Measurements from ENCODE around the gene USPL1.

The USPL1 gene

GRCh38 chr13:30624630-30625029 lies 6.9 kb downstream of the USPL1 start:
- Histone ChIP-seq H3K27me3 (ENCODE audit: low read length) (no peaks in the 10 kb centered on the region), H3K27ac (ENCODE audit: low read depth, low read length) (no peak overlapping the region), H2AFZ (ENCODE audit: low read depth, low read length, severe bottlenecking) (no peak overlapping the region), H3K79me2 (ENCODE audit: insufficient read depth, low read length) (peaks cover 81% of the 10 kb centered on the region), H3K9me3 (ENCODE audit: insufficient read depth, low read length) (no peaks in the 10 kb centered on the region), H3K36me3 (ENCODE audit: low read length) (peaks cover 23% of the 10 kb centered on the region), H3K9me2 (replicated peaks; ENCODE audit: insufficient read depth, low read length) (no peaks in the 10 kb centered on the region), H3K4me3 (ENCODE audit: insufficient read depth, low read length, poor library complexity, severe bottlenecking) (no peak overlapping the region), H4K20me1 (ENCODE audit: low read depth, low read length) (peaks cover 11% of the 10 kb centered on the region; the same call in 1 of the 2 replicates), H3F3A (ENCODE audit: insufficient read depth) (peaks cover 19% of the 10 kb centered on the region; the same call in 1 of the 2 replicates), H3K9ac (ENCODE audit: low read length) (no peak overlapping the region), H3K4me2 (ENCODE audit: low read depth, low read length, poor library complexity, severe bottlenecking) (no peak overlapping the region)
- TF ChIP-seq EZH2phosphoT487 (conservative IDR thresholded peaks at IDR 0.05; ENCODE audit: low read length), result no peak
- TF ChIP-seq CTCF (IDR thresholded peaks at IDR 0.05; ENCODE audit: insufficient read depth, low read length, poor library complexity, severe bottlenecking), result no peak

- peaks cover 81% of the 10 kb centered on the region for H3K79me2 ChIP-seq (ENCODE audit: insufficient read depth, low read length)
- TF ChIP-seq EZH2phosphoT487 (conservative IDR thresholded peaks at IDR 0.05; ENCODE audit: low read length) (no peak), CTCF (IDR thresholded peaks at IDR 0.05; ENCODE audit: insufficient read depth, low read length, poor library complexity, severe bottlenecking) (no peak)
Observed at GRCh38 chr13:30629527-30629926, 11.8 kb downstream of the USPL1 start.

GRCh38 chr13:30633861-30634260 lies 16.1 kb downstream of the USPL1 start:
- Histone ChIP-seq H3F3A (ENCODE audit: insufficient read depth) (no peaks in the 10 kb centered on the region), H4K20me1 (ENCODE audit: low read depth, low read length) (peaks cover 7% of the 10 kb centered on the region; the same call in 1 of the 2 replicates)

More at GRCh38 chr13:30629527-30629926, 11.8 kb downstream of the USPL1 start:
- peaks cover 46% of the 10 kb centered on the region for H3K36me3 ChIP-seq (ENCODE audit: low read length)
- H3K4me3 ChIP-seq (ENCODE audit: insufficient read depth, low read length, poor library complexity, severe bottlenecking), result no peak overlapping the region
- no peaks in the 10 kb centered on the region for H3K27me3 ChIP-seq (ENCODE audit: low read length)
- H2AFZ ChIP-seq (ENCODE audit: low read depth, low read length, severe bottlenecking), result no peak overlapping the region
- H3K9me3 ChIP-seq (ENCODE audit: insufficient read depth, low read length), result no peaks in the 10 kb centered on the region
- no peak overlapping the region for H3K27ac ChIP-seq (ENCODE audit: low read depth, low read length)
- no peak overlapping the region for H3K4me2 ChIP-seq (ENCODE audit: low read depth, low read length, poor library complexity, severe bottlenecking)
- no peaks in the 10 kb centered on the region for H3K9me2 ChIP-seq (replicated peaks; ENCODE audit: insufficient read depth, low read length)
- no peak overlapping the region for H3K9ac ChIP-seq (ENCODE audit: low read length)
- 0 out of 2 replicates have a peak, but pooled peaks cover 3% of the 10 kb centered on the region for H4K20me1 ChIP-seq (ENCODE audit: low read depth, low read length)
- peaks cover 16% of the 10 kb centered on the region; the same call in 1 of the 2 replicates for H3F3A ChIP-seq (ENCODE audit: insufficient read depth)

More at GRCh38 chr13:30633861-30634260, 16.1 kb downstream of the USPL1 start:
- Histone ChIP-seq H2AFZ (ENCODE audit: low read depth, low read length, severe bottlenecking) (no peak overlapping the region), H3K9me3 (ENCODE audit: insufficient read depth, low read length) (no peaks in the 10 kb centered on the region), H3K9me2 (replicated peaks; ENCODE audit: insufficient read depth, low read length) (no peaks in the 10 kb centered on the region), H3K27ac (ENCODE audit: low read depth, low read length) (no peak overlapping the region), H3K9ac (ENCODE audit: low read length) (no peak overlapping the region), H3K36me3 (ENCODE audit: low read length) (peaks cover 54% of the 10 kb centered on the region), H3K79me2 (ENCODE audit: insufficient read depth, low read length) (peaks cover 91% of the 10 kb centered on the region), H3K27me3 (ENCODE audit: low read length) (no peaks in the 10 kb centered on the region), H3K4me2 (ENCODE audit: low read depth, low read length, poor library complexity, severe bottlenecking) (no peak overlapping the region), H3K4me3 (ENCODE audit: insufficient read depth, low read length, poor library complexity, severe bottlenecking) (no peak overlapping the region)
- TF ChIP-seq CTCF (IDR thresholded peaks at IDR 0.05; ENCODE audit: insufficient read depth, low read length, poor library complexity, severe bottlenecking) (no peak), EZH2phosphoT487 (conservative IDR thresholded peaks at IDR 0.05; ENCODE audit: low read length) (no peak)

All from SU-DHL-6 (cell line).